T-helper 22 cell (primary cell): ENCODE results near the gene ATP11A.

ENCODE experiments used
- DNase-seq: peaks from one replicate; pipeline ENCODE4 v3.0.0-alpha.2; 2020; ENCODE audit warnings: low read depth

The ATP11A gene

GRCh38 chr13:112710855-112711527 lies 21.2 kb downstream of the ATP11A start:
- no peak for DNase-seq

- DNase-seq = no peak
Observed at GRCh38 chr13:112711528-112712265, 21.9 kb downstream of the ATP11A start.

- no peak for DNase-seq
Observed at GRCh38 chr13:112712451-112713207, 22.8 kb downstream of the ATP11A start.

- DNase-seq = no peak
Observed at GRCh38 chr13:112713517-112714253, 23.8 kb downstream of the ATP11A start.

- no peak for DNase-seq
Observed at GRCh38 chr13:112714376-112715174, 24.7 kb downstream of the ATP11A start.

GRCh38 chr13:112715210-112715609 lies 25.4 kb downstream of the ATP11A start:
- DNase-seq = no peak

- no peak for DNase-seq
Observed at GRCh38 chr13:112715715-112716460, 26.1 kb downstream of the ATP11A start.

- DNase-seq = no peak
Observed at GRCh38 chr13:112716461-112716820, 26.6 kb downstream of the ATP11A start.

GRCh38 chr13:112716841-112717520 lies 27.1 kb downstream of the ATP11A start:
- no peak for DNase-seq

- DNase-seq = no peak
Observed at GRCh38 chr13:112718318-112718717, 28.5 kb downstream of the ATP11A start.

GRCh38 chr13:112719016-112719415 lies 29.2 kb downstream of the ATP11A start:
- DNase-seq = no peak

- DNase-seq = no peak
Observed at GRCh38 chr13:112719556-112719955, 29.7 kb downstream of the ATP11A start.

GRCh38 chr13:112720251-112720650 lies 30.4 kb downstream of the ATP11A start:
- DNase-seq = no peak

- DNase-seq = no peak
Observed at GRCh38 chr13:112720814-112721197, 31.0 kb downstream of the ATP11A start.

- DNase-seq = no peak
Observed at GRCh38 chr13:112721198-112722104, 31.6 kb downstream of the ATP11A start.

- no peak for DNase-seq
Observed at GRCh38 chr13:112722433-112723263, 32.8 kb downstream of the ATP11A start.

- no peak for DNase-seq
Observed at GRCh38 chr13:112723771-112724170, 33.9 kb downstream of the ATP11A start.

GRCh38 chr13:112724788-112725345 lies 35.0 kb downstream of the ATP11A start:
- no peak for DNase-seq
